Central memory CD4-positive, alpha-beta T cell (primary cell): ENCODE measurements around the gene KCNMB2.
"Not testable (repeated sequence)": the region's sequence is repeated elsewhere in the genome, so short reads cannot be mapped to it uniquely, and the experiment has no call there.

ENCODE experiments used
- DNase-seq: peaks from one replicate; pipeline ENCODE4 v3.0.0; 2022

The KCNMB2 gene

DNA sequence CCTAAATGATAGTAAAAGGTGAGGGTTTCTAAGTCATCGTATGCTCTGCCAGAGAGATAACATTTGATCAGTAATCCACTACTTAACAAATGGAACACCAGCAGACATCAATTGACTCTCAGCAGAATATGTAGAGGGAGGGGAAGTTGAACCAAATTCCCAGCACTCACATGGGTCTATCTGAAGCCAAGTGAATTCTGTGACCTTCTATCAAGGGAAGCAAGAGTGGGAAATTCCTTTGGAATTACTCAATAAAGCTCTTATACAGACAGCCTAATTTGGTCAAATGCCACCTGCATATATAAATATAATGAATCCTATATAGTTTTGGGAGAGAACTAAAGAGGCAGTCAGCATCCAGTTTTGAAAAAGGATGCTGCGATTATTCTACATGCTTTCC is 15.8 kb upstream of the KCNMB2 start:
- DNase-seq = no peak

- no peak for DNase-seq
Observed at GRCh38 chr3:178522200-178523052, 13.8 kb upstream of the KCNMB2 start.

- no peak for DNase-seq
Observed at GRCh38 chr3:178525251-178525650, 11.0 kb upstream of the KCNMB2 start.

DNA sequence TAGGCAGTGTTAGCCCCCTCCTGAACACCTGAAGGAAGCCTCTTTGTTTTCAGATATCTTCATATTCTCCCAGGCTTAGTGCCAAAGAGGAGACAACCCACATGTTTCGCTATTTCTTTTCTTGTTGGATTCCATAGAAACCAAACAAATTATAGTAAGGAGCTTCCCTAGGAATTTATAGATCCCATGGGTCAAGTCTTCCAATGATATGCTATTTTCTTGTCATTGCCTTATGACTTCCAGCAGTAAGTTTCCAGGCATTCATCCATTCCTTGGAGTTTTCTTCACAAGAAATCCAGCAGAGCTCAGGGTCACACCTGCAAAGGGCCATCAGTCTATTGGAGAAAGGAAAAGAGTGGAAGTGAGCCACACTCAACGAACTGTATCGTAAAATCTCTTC is 9.9 kb upstream of the KCNMB2 start:
- DNase-seq = no peak

DNA sequence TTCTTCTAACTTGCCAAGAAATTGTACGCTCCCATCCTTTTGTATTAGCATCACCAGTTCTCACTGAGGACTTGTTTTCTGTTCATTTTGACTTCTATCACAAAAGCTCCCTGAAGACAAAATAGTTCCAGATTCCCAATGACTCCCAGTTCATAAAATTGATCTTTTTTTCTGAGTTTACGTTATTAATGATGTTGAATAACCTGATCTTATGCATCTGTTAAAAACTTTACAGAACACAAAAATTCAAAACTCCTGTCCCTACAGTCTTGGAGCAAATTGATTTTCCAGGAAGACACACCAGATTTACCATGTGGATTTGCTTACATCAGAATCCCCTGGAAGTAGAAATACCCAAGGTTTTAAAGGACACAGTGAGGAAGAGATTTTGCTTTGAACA is 8.3 kb upstream of the KCNMB2 start:
- no peak for DNase-seq

DNA sequence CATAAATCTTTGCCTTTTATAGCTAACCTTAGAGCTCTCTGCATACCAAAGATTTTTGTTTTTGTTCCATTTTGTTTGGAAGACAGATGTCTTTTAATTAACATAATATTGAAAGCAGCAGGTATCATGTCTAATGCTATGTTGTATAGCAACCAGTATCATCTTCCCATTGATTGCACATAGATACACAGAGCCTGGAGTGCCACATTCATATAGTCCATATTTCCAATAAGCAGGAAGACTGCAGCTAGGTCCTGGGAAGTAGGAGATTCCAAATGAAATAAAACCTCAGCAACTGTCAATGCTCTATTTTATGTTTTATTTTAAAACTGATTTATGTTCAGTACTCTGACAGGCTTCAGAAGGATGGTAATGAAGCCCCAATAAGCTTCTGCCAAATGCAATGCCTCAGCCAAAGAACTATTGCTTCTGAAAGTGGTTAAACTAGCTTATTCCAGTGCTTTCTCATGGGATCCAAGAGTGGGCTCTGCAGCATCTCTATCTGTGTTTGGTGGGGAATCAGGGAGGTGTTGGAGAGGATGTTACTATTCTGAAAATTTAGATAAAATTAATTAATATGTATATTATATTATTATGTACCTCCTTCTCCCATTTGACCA is 6.5 kb upstream of the KCNMB2 start:
- no peak for DNase-seq

DNA sequence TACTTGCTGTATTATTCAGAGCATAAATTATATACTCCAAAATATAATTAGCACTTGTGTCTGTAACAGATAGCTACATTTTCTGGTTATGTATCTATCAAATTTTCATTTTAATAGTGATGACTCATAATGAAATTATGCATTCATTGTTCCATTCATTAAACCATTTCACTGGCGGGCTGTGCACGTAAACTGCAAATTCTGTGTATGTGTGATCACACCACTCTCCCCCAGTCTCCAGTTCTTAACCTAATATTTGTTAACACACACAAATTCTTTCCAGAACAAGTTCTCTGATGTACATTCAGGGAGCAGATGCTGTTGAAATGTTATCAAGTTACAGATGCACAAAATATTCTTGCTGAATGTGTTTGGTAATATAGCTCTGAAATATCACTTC is 3.8 kb upstream of the KCNMB2 start:
- no peak for DNase-seq

- DNase-seq = no peak
Observed at GRCh38 chr3:178537122-178537705, 978 bp downstream of the KCNMB2 start.

DNA sequence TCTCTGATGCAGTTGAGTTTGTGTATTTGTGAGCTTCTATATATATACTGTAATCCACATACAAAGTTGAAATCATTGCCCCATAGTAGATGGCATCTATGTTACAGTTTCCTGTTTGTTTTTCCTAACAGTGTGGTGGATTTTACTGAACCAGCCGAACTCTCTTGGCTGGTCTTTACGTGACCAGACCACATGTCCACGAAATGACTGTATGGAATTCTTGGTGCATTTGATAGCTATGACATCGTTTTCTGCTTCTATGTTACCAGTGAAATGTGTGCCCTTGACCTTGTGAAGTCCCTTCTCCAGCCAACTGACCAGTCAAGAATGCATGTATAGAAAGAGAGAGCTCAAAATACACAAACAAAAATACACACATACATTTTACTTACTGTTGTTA is 1.8 kb downstream of the KCNMB2 start:
- no peak for DNase-seq

DNA sequence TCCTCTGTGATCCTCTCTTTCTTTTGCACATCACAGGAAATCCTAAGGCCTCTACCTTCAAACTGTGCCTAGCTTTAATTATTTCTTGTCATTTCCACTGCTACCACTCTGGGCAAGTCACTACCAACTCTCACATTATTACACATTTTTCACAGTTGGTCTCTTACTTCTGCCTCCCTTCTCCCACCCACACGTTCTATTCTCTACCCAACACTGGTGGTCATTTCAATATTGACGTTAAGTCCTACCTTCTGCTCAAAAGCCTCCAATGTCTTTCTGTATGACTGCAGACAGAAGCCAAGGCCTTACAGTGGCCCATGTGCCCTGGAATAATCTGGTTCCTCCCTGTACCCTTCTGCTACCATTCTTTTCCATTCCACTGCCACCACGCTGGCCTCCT is 3.9 kb downstream of the KCNMB2 start:
- no peak for DNase-seq

DNA sequence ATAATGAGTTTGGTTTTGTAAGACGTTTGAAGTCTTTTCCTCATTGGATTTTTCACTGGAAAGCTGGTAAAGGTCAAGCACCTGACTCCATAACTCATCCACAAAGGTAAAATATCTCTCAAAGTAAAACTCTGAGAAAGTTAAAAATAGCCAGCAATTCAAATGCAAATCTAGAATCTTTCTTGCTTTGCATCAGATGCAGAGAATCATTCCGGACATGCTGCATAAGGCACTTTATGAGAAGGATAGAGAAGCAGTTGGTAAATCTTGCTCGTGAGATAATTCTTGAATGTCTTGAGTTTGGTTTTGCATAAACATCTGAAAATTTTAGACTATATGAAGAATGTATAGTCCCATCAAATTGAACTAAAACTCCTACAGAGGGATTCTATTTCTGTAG is 9.1 kb downstream of the KCNMB2 start:
- no peak for DNase-seq

DNA sequence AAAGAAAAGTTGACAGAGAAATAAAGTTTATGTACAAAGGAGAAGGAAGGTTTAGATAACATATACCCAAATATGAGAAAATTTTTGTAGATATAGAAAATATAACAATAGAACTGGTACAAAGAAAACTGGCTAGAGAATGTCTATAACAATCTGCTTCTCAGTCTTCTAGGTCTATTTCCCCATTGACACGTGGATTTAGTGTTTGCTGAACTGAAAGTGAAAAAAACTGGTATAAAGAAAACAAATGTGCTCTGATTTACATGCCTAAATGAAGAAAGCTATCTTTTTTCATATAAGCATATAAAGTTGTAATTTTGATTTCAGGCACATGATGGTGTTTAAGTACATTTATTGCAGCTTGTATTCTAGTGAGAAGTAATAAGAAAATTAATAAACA is 9.8 kb downstream of the KCNMB2 start:
- no peak for DNase-seq

DNA sequence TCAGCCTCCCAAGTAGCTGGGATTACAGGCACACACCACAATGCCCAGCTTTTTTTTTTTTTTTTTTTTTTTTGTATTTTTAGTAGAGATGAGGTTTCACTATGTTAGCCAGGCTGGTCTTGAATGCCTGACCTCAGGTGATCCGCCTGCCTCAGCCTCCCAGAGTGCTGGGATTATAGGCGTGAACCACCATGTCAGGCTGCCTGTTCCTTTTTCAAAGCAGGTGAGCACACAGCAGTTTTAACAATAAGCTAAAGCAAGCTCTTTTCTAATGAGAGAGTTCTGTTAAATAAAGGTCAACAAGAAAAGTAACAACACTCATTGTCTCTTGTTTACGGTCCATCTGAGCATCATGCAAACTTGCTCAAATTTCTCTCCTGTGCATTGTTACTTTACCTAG is 13.2 kb downstream of the KCNMB2 start:
- not testable (repeated sequence) for DNase-seq

- DNase-seq = no peak
Observed at GRCh38 chr3:178551916-178552321, 15.7 kb downstream of the KCNMB2 start.

GRCh38 chr3:178558637-178559036 is 22.4 kb downstream of the KCNMB2 start:
- no peak for DNase-seq

DNA sequence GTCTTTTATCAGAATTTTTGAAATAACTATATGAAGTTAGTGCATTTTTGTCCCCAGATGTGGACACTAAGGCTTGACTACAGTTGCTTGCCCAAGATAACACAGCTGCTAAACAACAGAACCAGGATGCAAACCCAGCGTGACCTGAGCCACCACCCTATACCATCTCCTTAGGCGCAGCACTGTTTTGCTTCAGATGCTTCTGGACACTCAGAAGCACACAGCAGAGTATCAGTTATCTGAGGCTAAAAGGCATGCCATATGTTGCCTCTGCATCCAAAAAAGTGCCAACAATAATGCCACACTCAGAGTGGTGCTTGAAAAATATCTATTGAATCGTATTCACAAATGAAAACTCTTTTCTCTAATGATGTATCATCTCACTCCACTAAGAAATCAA is 24.5 kb downstream of the KCNMB2 start:
- DNase-seq = no peak

DNA sequence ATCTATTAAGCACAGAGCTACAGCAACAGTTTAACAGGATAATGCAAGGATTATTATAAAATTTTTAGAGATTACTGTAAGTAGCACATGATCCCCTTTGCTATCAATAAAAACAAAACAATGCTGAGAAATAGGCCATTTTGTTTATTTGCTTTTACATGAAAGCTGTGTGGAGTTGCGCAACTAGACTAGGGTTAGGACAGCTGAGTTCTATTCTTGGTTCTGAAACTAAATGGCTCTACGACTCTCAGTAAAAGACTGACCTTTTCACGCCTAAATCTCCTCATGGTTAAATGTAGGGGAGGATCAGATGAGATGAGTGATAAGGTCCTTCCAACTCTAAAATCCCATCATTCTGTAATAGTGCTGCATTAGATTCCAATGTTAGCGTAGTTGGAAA is 25.0 kb downstream of the KCNMB2 start:
- no peak for DNase-seq

GRCh38 chr3:178562143-178562946 is 26.1 kb downstream of the KCNMB2 start:
- DNase-seq = no peak

DNA sequence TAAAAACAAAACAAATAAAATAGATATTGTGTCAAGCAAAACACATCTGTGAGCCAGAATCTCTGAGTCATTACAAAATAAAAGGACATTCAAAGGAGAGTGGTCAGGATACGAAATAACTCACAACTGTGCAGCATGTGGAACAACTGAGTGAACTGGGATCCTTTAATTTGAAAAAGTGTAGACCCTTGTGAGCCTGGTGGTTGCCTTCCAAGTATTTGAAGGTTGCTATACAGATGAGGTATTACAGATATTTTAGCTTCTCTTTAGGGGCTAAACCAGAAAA is 26.7 kb downstream of the KCNMB2 start:
- no peak for DNase-seq

- no peak for DNase-seq
Observed at GRCh38 chr3:178567611-178568010, 31.4 kb downstream of the KCNMB2 start.

DNA sequence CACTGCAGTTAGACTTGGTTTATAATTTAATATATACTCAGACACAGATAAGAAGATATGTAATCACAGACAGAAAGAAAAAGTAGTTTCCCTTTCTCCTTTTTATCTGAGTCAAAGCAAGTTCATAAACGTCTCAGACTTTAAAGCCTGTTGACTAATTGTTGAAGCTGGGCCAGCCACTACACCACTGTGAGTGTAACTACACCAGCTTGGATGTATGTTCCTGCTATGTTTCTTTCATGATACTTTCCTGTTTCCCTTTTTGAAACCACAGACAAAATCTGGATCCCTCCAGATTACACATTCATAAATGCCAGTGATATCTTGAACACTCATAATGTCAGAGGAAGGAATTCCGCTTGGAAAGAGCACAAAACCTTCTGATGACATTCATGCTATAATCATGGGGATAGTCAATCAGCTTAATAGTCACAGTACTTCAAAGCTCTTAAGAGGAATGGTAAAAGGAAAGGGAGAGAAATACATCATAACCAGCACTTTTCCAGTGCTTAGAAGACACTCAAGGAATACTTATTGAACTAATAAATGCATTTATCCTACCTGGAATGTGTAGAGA is 32.0 kb downstream of the KCNMB2 start:
- DNase-seq = no peak

DNA sequence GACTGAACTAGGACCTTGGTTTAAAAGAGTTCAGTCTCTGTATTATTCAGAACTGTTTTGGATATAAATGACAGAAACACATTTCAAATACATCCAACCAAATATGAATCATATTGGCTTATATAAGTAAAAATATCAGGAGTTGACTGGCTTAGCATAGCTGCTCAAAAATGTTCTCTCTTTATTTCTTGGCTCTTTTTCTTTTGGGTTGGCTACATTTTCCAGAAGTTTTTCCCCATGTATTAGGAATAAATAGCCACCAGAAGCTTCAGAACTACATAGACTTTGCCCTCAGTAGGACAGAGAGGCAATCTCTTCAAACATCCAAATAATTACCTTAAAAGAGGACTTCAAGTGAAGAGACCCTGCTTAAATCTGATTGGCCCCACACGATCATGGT is 32.7 kb downstream of the KCNMB2 start:
- no peak for DNase-seq

DNA sequence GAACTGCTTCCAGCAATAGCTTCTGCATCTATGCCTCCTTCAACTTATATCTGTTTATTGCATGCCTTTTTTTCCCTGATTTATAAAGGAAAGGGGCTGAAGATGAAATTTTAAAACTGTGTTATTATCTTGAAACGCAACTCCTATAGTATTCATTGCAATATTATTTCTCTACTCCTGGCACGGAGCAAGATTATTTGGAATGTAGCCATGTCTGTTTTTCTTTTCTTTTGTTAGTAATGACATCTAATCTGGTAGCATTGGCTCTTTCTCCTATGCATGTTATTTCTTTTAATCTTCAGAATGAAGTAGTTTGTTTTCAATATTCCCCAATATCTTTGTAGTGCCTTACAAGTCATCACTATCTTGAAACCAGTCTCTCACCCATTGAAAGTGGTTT is 33.6 kb downstream of the KCNMB2 start:
- DNase-seq = no peak
